Fibroblast of upper back skin (primary cell): Measurements from ENCODE around the gene ANKRD44.

ENCODE experiments used
- DNase-seq: peaks from one replicate; pipeline ENCODE4 v3.0.0-alpha.2; 2013

The ANKRD44 gene

GRCh38 chr2:197101519-197101918, 209.1 kb downstream of the ANKRD44 start:
- DNase-seq = no peak

GRCh38 chr2:197097578-197098366, 212.8 kb downstream of the ANKRD44 start:
- DNase-seq = peak; percentile 89

GRCh38 chr2:197096649-197097048, 213.9 kb downstream of the ANKRD44 start:
- DNase-seq = no peak

- peak; percentile 87 for DNase-seq
Measured at GRCh38 chr2:197092431-197092830, 218.1 kb downstream of the ANKRD44 start.

- DNase-seq = no peak
Measured at GRCh38 chr2:197090742-197091367, 219.7 kb downstream of the ANKRD44 start.

- DNase-seq = no peak
Measured at GRCh38 chr2:197089655-197090054, 220.9 kb downstream of the ANKRD44 start.

- peak; percentile 68 for DNase-seq
Measured at GRCh38 chr2:197088694-197089093, 221.9 kb downstream of the ANKRD44 start.

GRCh38 chr2:197086500-197086899, 224.1 kb downstream of the ANKRD44 start:
- DNase-seq = no peak

- DNase-seq = no peak
Measured at GRCh38 chr2:197085665-197086064, 224.9 kb downstream of the ANKRD44 start.

- no peak for DNase-seq
Measured at GRCh38 chr2:197081294-197081693, 229.3 kb downstream of the ANKRD44 start.

- no peak for DNase-seq
Measured at GRCh38 chr2:197080578-197081216, 229.9 kb downstream of the ANKRD44 start.

GRCh38 chr2:197079832-197080555, 230.6 kb downstream of the ANKRD44 start:
- peak; percentile 72 for DNase-seq

GRCh38 chr2:197079414-197079813, 231.2 kb downstream of the ANKRD44 start:
- peak; percentile 44 for DNase-seq

GRCh38 chr2:197078535-197078934, 232.0 kb downstream of the ANKRD44 start:
- no peak for DNase-seq

- DNase-seq = peak; percentile 34
Measured at GRCh38 chr2:197077336-197077735, 233.2 kb downstream of the ANKRD44 start.

GRCh38 chr2:197076652-197077051, 233.9 kb downstream of the ANKRD44 start:
- DNase-seq = no peak

- no peak for DNase-seq
Measured at GRCh38 chr2:197075754-197076337, 234.7 kb downstream of the ANKRD44 start.

- DNase-seq = no peak
Measured at GRCh38 chr2:197075281-197075680, 235.3 kb downstream of the ANKRD44 start.

- no peak for DNase-seq
Measured at GRCh38 chr2:197073701-197074433, 236.7 kb downstream of the ANKRD44 start.

- no peak for DNase-seq
Measured at GRCh38 chr2:197073270-197073669, 237.3 kb downstream of the ANKRD44 start.

- no peak for DNase-seq
Measured at GRCh38 chr2:197072533-197072932, 238.0 kb downstream of the ANKRD44 start.

GRCh38 chr2:197071790-197072436, 238.7 kb downstream of the ANKRD44 start:
- no peak for DNase-seq
